ENCODE measurements around the gene GNG5. TPM values are rescaled to one million over a fixed set of nuclear protein-coding genes. Genes with fewer than 3 reads are reported as not detected.

The GNG5 gene
- total RNA-seq, 1 experiment from 2014 or later: 193 TPM

GRCh38 chr1:84524590-84524989, 18.2 kb upstream of the GNG5 start:
- Histone ChIP-seq H3K4me1 (ENCODE audit: control insufficient read depth in 1 of 2, insufficient read depth in 2 of 2, low read length in 2 of 2) (no peaks in the 10 kb centered on the region), H3K9ac (ENCODE audit: low read length) (no peak overlapping the region), H4K20me1 (ENCODE audit: insufficient read depth) (no peaks in the 10 kb centered on the region), H3K4me2 (ENCODE audit: low read length) (no peak overlapping the region), H3K79me2 (ENCODE audit: insufficient read depth, low read length) (no peaks in the 10 kb centered on the region), H3K27me3 (ENCODE audit: insufficient read depth, low read length) (no peaks in the 10 kb centered on the region), H3K36me3 (ENCODE audit: control insufficient read depth in 1 of 2, insufficient read depth in 2 of 2, low read length in 2 of 2) (no peaks in the 10 kb centered on the region), H2AFZ (ENCODE audit: low read depth, low read length, poor library complexity, severe bottlenecking) (no peak overlapping the region), H3K4me3 (replicated peaks in 1 of 2; ENCODE audit: low read depth in 1 of 2, low read length in 2 of 2) (no peak overlapping the region), H3K27ac (ENCODE audit: low read depth, low read length) (no peak overlapping the region), H3K9me2 (ENCODE audit: insufficient read depth) (no peaks in the 10 kb centered on the region), H3K9me3 (ENCODE audit: control insufficient read depth in 1 of 2, insufficient read depth in 1 of 2, low read depth in 1 of 2, low read length in 2 of 2) (no peaks in the 10 kb centered on the region)
- ChIA-PET CTCF (interaction anchor here (0.5 kb wide), 1 partner anchor 200 kb away, joined by 3 read pairs; no protein-coding TSS in a partner anchor), RAD21 (ENCODE audit: low non-redundant PET in 1 of 2, low total read pairs in 2 of 2, uncharacterized antibody in 2 of 2, unreplicated experiment in 2 of 2) (no interaction called here), POLR2A (no interaction called here)
- BruUV-seq (replicated peaks): no TSS peak
- intact Hi-C loops (cut with micrococcal nuclease): no loop called here
- ATAC-seq (no peak), DNase-seq (ENCODE audit: low read depth, low spot score) (no peak)
- TF ChIP-seq ELF1 (IDR thresholded peaks at IDR 0.05; ENCODE audit: borderline replicate concordance, low read depth) (no peak), RAD21 (IDR thresholded peaks at IDR 0.05; ENCODE audit: low read depth) (no peak), CBX3 (IDR thresholded peaks at IDR 0.05; ENCODE audit: low read depth) (no peak), EGR1 (IDR thresholded peaks at IDR 0.05; ENCODE audit: low read depth) (no peak), POLR2A (IDR thresholded peaks at IDR 0.05; ENCODE audit: borderline replicate concordance, extremely low read depth, insufficient read depth, insufficient read length) (no peak), ATF3 (IDR thresholded peaks at IDR 0.05) (no peak), EZH2 (IDR thresholded peaks at IDR 0.05) (no peak), FOSL1 (IDR thresholded peaks at IDR 0.05; ENCODE audit: low read depth) (no peak), MAX (IDR thresholded peaks at IDR 0.05) (no peak), TCF7L2 (IDR thresholded peaks at IDR 0.05; ENCODE audit: borderline replicate concordance, extremely low read depth, insufficient read depth, insufficient read length) (no peak), SIN3A (IDR thresholded peaks at IDR 0.05; ENCODE audit: low read depth) (no peak), ZBTB33 (IDR thresholded peaks at IDR 0.05; ENCODE audit: extremely low read depth, insufficient replicate concordance, low read length) (no peak), ZFX (IDR thresholded peaks at IDR 0.05) (no peak), POLR2AphosphoS5 (IDR thresholded peaks at IDR 0.05; ENCODE audit: low read depth, low read length) (no peak), YY1 (IDR thresholded peaks at IDR 0.05; ENCODE audit: extremely low read depth, insufficient replicate concordance, low read depth, low read length) (no peak)
- TF ChIP-seq, protein P1, sequence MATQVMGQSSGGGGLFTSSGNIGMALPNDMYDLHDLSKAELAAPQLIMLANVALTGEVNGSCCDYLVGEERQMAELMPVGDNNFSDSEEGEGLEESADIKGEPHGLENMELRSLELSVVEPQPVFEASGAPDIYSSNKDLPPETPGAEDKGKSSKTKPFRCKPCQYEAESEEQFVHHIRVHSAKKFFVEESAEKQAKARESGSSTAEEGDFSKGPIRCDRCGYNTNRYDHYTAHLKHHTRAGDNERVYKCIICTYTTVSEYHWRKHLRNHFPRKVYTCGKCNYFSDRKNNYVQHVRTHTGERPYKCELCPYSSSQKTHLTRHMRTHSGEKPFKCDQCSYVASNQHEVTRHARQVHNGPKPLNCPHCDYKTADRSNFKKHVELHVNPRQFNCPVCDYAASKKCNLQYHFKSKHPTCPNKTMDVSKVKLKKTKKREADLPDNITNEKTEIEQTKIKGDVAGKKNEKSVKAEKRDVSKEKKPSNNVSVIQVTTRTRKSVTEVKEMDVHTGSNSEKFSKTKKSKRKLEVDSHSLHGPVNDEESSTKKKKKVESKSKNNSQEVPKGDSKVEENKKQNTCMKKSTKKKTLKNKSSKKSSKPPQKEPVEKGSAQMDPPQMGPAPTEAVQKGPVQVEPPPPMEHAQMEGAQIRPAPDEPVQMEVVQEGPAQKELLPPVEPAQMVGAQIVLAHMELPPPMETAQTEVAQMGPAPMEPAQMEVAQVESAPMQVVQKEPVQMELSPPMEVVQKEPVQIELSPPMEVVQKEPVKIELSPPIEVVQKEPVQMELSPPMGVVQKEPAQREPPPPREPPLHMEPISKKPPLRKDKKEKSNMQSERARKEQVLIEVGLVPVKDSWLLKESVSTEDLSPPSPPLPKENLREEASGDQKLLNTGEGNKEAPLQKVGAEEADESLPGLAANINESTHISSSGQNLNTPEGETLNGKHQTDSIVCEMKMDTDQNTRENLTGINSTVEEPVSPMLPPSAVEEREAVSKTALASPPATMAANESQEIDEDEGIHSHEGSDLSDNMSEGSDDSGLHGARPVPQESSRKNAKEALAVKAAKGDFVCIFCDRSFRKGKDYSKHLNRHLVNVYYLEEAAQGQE (IDR thresholded peaks at IDR 0.05; ENCODE audit: low read depth): no peak
